Keratinocyte (primary cell): Measurements from ENCODE around the gene ETF1.

Experiments used
- CTCF ChIP-seq, 3 experiments: IDR thresholded peaks in 1 of 3; conservative IDR thresholded peaks in 1 of 3; optimal IDR thresholded peaks in 1 of 3; 2 replicates in 2 of 3; 3 replicates in 1 of 3; pipeline versions ENCODE3 to v1.5.1; 2011; ENCODE audit warnings: low read length in 3 of 3, mild to moderate bottlenecking in 3 of 3, moderate library complexity in 2 of 3, control low read depth in 1 of 3, inconsistent platforms in 1 of 3; ENCODE audit not compliant: insufficient read depth in 2 of 3; ENCODE audit errors: extremely low read depth in 1 of 3
- EZH2 ChIP-seq: IDR thresholded peaks from one replicate; pipeline ENCODE4 v1.6.1; 2012; ENCODE audit warnings: inconsistent platforms, mild to moderate bottlenecking, low read length, moderate library complexity

- no peak for TF ChIP-seq CTCF (optimal IDR thresholded peaks at IDR 0.05 in 1 of 3, IDR thresholded peaks at IDR 0.05 in 1 of 3, conservative IDR thresholded peaks at IDR 0.05 in 1 of 3; ENCODE audit: extremely low read depth in 1 of 3, insufficient read depth in 2 of 3, low read length in 3 of 3)
- TF ChIP-seq EZH2 = no peak
These were observed 31.7 kb upstream of the ETF1 start for GRCh38 chr5:138574744-138575193.
